Caki2 (cell line): ENCODE measurements around the gene SEMA4F. TPM values are rescaled to one million over a fixed set of nuclear protein-coding genes. Genes with fewer than 3 reads are reported as not detected.

ENCODE experiments used
- total RNA-seq: library from RNA; depleted of rRNA; stranded (reverse); fragments of >200 nt; shearing (Covaris generic); gene quantifications from 2 replicates; pipeline ENCODE4 v1.2.3, GENCODE V29; 2014; ENCODE audit warnings: low replicate concordance; rRNA removed

Gene SEMA4F
- total RNA-seq, 1 experiment from 2014 or later: 7.6 TPM

Other genes starting within 250 kb of the SEMA4F start
- gene C2orf81, start 232.6 kb upstream of the SEMA4F start, total RNA-seq: 7.9 and 9.6 TPM in 2 replicates
- 183 and 209 TPM in 2 replicates for gene WDR54, start 232.5 kb upstream of the SEMA4F start, total RNA-seq
- gene RTKN, start 212.3 kb upstream of the SEMA4F start, total RNA-seq: 55.6 and 71.1 TPM in 2 replicates
- 13.5 and 37.7 TPM in 2 replicates for gene INO80B, start 199.2 kb upstream of the SEMA4F start, total RNA-seq
- 63.4 and 110 TPM in 2 replicates for gene WBP1, start 195.8 kb upstream of the SEMA4F start, total RNA-seq
- 77.2 and 80.5 TPM in 2 replicates for gene MOGS, start 188.9 kb upstream of the SEMA4F start, total RNA-seq
- gene MRPL53, start 181.6 kb upstream of the SEMA4F start, total RNA-seq: 54.0 and 123 TPM in 2 replicates
- gene CCDC142, start 171.2 kb upstream of the SEMA4F start, total RNA-seq: 10.7 and 15.0 TPM in 2 replicates
- gene TTC31, start 171.2 kb upstream of the SEMA4F start, total RNA-seq: 10.6 and 19.9 TPM in 2 replicates
- gene LBX2, start 154.6 kb upstream of the SEMA4F start, total RNA-seq: 28.5 and 41.0 TPM in 2 replicates
- gene PCGF1, start 146.6 kb upstream of the SEMA4F start, total RNA-seq: 19.9 and 30.5 TPM in 2 replicates
- not detected in 2 replicates for gene TLX2, start 139.8 kb upstream of the SEMA4F start, total RNA-seq
- not detected in 2 replicates for gene DQX1, start 128.0 kb upstream of the SEMA4F start, total RNA-seq
- 128 and 130 TPM in 2 replicates for gene AUP1, start 124.5 kb upstream of the SEMA4F start, total RNA-seq
- gene HTRA2, start 124.3 kb upstream of the SEMA4F start, total RNA-seq: 60.3 and 84.7 TPM in 2 replicates
- gene LOXL3, start 100.3 kb upstream of the SEMA4F start, total RNA-seq: 0.81 and 2.2 TPM in 2 replicates
- gene DOK1, start 99.5 kb upstream of the SEMA4F start, total RNA-seq: 19.7 and 21.9 TPM in 2 replicates
- gene M1AP, start 5.9 kb upstream of the SEMA4F start, total RNA-seq: not detected in 2 replicates
- 37.4 and 45.6 TPM in 2 replicates for gene HK2, start 179.9 kb downstream of the SEMA4F start, total RNA-seq